Panc1 (cell line): ENCODE data around the gene TEAD4. TPM values are rescaled to one million over a fixed set of nuclear protein-coding genes. Genes with fewer than 3 reads are reported as not detected.

Experiments used
- ATAC-seq: fragments of 200-7000 bp; cut with Tn5 transposase; 2 replicates; pipeline ENCODE4 v1.9.1; 2020; ENCODE audit warnings: mild to moderate bottlenecking, moderate library complexity
- BruUV-seq: library from RNA; stranded (reverse); fragments of 400-500 nt; replicated peaks from 2 replicates; lab custom pipeline; 2021; lab: Mats Ljungman, UMichigan
- CTCF ChIA-PET: fragments of 300-600 bp; sonication (Branson Sonifier 250); formaldehyde crosslinking; loops from one replicate; lab custom pipeline; 2022; ENCODE audit warnings: antibody characterized with exemption; lab: Charles Lee
- POLR2A ChIA-PET: fragments of 300-600 bp; sonication (Branson Sonifier 250); formaldehyde crosslinking; loops from one replicate; lab custom pipeline; 2022; ENCODE audit warnings: antibody characterized with exemption; lab: Charles Lee
- DNase-seq: peaks from one replicate; pipeline ENCODE4 v3.0.0-alpha.2; 2010; ENCODE audit warnings: low read depth, low spot score
- H3K27ac ChIP-seq: 2 replicates; pipeline ENCODE4 v1.5.1; 2011; ENCODE audit warnings: mild to moderate bottlenecking, low read length, inconsistent platforms
- H3K27me3 ChIP-seq: fragments of 200-500 bp; sonication (Bioruptor generic); 2 replicates; pipeline ENCODE4 v1.6.0; 2014; ENCODE audit warnings: low read length, inconsistent platforms; ENCODE audit not compliant: control insufficient read depth, insufficient read depth
- H3K36me3 ChIP-seq: fragments of 200-500 bp; sonication (Bioruptor generic); 2 replicates; pipeline ENCODE4 v1.5.1; 2014; ENCODE audit warnings: inconsistent platforms, mild to moderate bottlenecking, low read length, moderate library complexity; ENCODE audit not compliant: control insufficient read depth, insufficient read depth
- H3K4me1 ChIP-seq: 2 replicates; pipeline ENCODE4 v1.5.1; 2011; ENCODE audit warnings: inconsistent platforms, mild to moderate bottlenecking, low read length, moderate library complexity; ENCODE audit not compliant: control insufficient read depth, insufficient read depth
- H3K4me3 ChIP-seq, 2 experiments: 2 replicates each; pipeline ENCODE4 v1.5.1; 2011 to 2012; ENCODE audit warnings: low read depth in 2 of 2, low read length in 2 of 2, mild to moderate bottlenecking in 2 of 2, inconsistent platforms in 1 of 2, moderate library complexity in 1 of 2
- H3K9me3 ChIP-seq: fragments of 200-500 bp; sonication (Bioruptor generic); 2 replicates; pipeline ENCODE4 v1.5.1; 2014; ENCODE audit warnings: low read depth, mild to moderate bottlenecking, inconsistent platforms, low read length, moderate library complexity; ENCODE audit not compliant: control insufficient read depth, insufficient read depth
- CTCF ChIP-seq: fragments of 450-650 bp; IDR thresholded peaks from 2 replicates; pipeline ENCODE4 v1.5.1; 2017; ENCODE audit warnings: mild to moderate bottlenecking
- POLR2AphosphoS5 ChIP-seq: IDR thresholded peaks from 2 replicates; pipeline ENCODE4 v1.6.1; 2012; ENCODE audit warnings: mild to moderate bottlenecking, low read depth, low read length, moderate library complexity
- REST ChIP-seq, 2 experiments: IDR thresholded peaks; 2 replicates each; pipeline ENCODE4 v1.6.1; 2011 to 2012; ENCODE audit warnings: low read depth in 2 of 2, control low read depth in 1 of 2, low read length in 1 of 2, mild to moderate bottlenecking in 1 of 2, moderate library complexity in 1 of 2; ENCODE audit not compliant: insufficient read depth in 1 of 2
- SIN3A ChIP-seq: IDR thresholded peaks from 2 replicates; pipeline ENCODE4 v1.6.1; 2012; ENCODE audit warnings: low read depth, mild to moderate bottlenecking, low read length, moderate library complexity, borderline replicate concordance; ENCODE audit not compliant: insufficient read depth
- TCF7L2 ChIP-seq: IDR thresholded peaks from 2 replicates; pipeline ENCODE4 v1.6.1; 2011; ENCODE audit warnings: mild to moderate bottlenecking, low read depth, low read length, inconsistent platforms
- in situ Hi-C: cut with HindIII; loops from 2 replicates; pipeline ENCODE4 v1.10.0; 2016; ENCODE audit warnings: low sequenced_read_pairs, low pct_unique_long_range_greater_than_20kb
- intact Hi-C: fragments of 100-400 bp; cut with micrococcal nuclease; formaldehyde crosslinking; loops from one replicate; pipeline ENCODE4 v1.10.0; 2022; ENCODE audit not compliant: unreplicated experiment
- total RNA-seq: library from RNA; stranded (reverse); gene quantifications from one replicate; pipeline ENCODE4 v1.2.1, GENCODE V29; 2021; ENCODE audit not compliant: unreplicated experiment

The TEAD4 gene
- total RNA-seq, 1 experiment from 2014 or later = 47.6 TPM

- ChIA-PET POLR2A (no interaction called here), CTCF (interaction anchor here (0.6 kb wide), 1 partner anchor 90 kb away, joined by 3 read pairs; no protein-coding TSS in a partner anchor)
- no peaks in the 10 kb centered on the region for H3K4me1 ChIP-seq
- intact Hi-C loops (no loop called here), in situ Hi-C loops (no loop called here)
- TF ChIP-seq CTCF (no peak), POLR2AphosphoS5 (no peak), TCF7L2 (no peak), SIN3A (no peak), REST (IDR thresholded peaks at IDR 0.05; ENCODE audit: insufficient read depth in 1 of 2, low read depth in 2 of 2, low read length in 1 of 2) (no peak)
- H3K27me3 ChIP-seq = no peaks in the 10 kb centered on the region
- H3K36me3 ChIP-seq = no peaks in the 10 kb centered on the region
- no peak overlapping the region for H3K27ac ChIP-seq
- BruUV-seq = no TSS peak
- H3K9me3 ChIP-seq = no peaks in the 10 kb centered on the region
- ATAC-seq = no peak
- no peak overlapping the region for H3K4me3 ChIP-seq
- DNase-seq = no peak
These were observed 83.2 kb downstream of the TEAD4 start for GRCh38 chr12:3042394-3042793.

GRCh38 chr12:3042826-3043225 lies 83.6 kb downstream of the TEAD4 start:
- Histone ChIP-seq H3K4me1 (no peaks in the 10 kb centered on the region), H3K4me3 (no peak overlapping the region), H3K27ac (no peak overlapping the region), H3K36me3 (no peaks in the 10 kb centered on the region), H3K9me3 (no peaks in the 10 kb centered on the region), H3K27me3 (no peaks in the 10 kb centered on the region)
- TF ChIP-seq POLR2AphosphoS5 (no peak), REST (IDR thresholded peaks at IDR 0.05; ENCODE audit: insufficient read depth in 1 of 2, low read depth in 2 of 2, low read length in 1 of 2) (no peak), SIN3A (no peak), CTCF (no peak), TCF7L2 (no peak)
- DNase-seq (no peak), ATAC-seq (no peak)
- POLR2A ChIA-PET = no interaction called here
- CTCF ChIA-PET = no interaction called here
- intact Hi-C loops (no loop called here), in situ Hi-C loops (no loop called here)
- BruUV-seq = no TSS peak
